HepG2 (cell line): ENCODE data around the gene ELP6. TPM values are rescaled to one million over a fixed set of nuclear protein-coding genes. Genes with fewer than 3 reads are reported as not detected.

Experiments
- ELF3 ChIP-seq: IDR thresholded peaks from 2 replicates; pipeline ENCODE4 v1.6.1; 2016; ENCODE audit warnings: missing genetic modification reagents, missing compliant biosample characterization
- GLI4 ChIP-seq: sonication (generic); formaldehyde crosslinking; IDR thresholded peaks from 2 replicates; pipeline ENCODE4 v1.5.1; 2020; ENCODE audit warnings: missing genetic modification reagents, mild to moderate bottlenecking, moderate library complexity, borderline replicate concordance
- HDAC1 ChIP-seq: sonication (generic); formaldehyde crosslinking; IDR thresholded peaks from 2 replicates; pipeline ENCODE4 v1.5.1; 2020; ENCODE audit warnings: mild to moderate bottlenecking, missing genetic modification reagents
- HDAC2 ChIP-seq: sonication (generic); formaldehyde crosslinking; IDR thresholded peaks from 2 replicates; pipeline ENCODE4 v1.4.0; 2020; ENCODE audit warnings: missing genetic modification reagents
- IKZF4 ChIP-seq: sonication (generic); formaldehyde crosslinking; IDR thresholded peaks from 2 replicates; pipeline ENCODE4 v1.5.1; 2020; ENCODE audit warnings: borderline replicate concordance, mild to moderate bottlenecking, low read depth, missing genetic modification reagents; ENCODE audit errors: not compliant biosample characterization
- MAZ ChIP-seq, 2 experiments: sonication (generic) in 1 of 2; formaldehyde crosslinking in 1 of 2; IDR thresholded peaks; 2 replicates each; pipeline versions ENCODE4 v1.5.0 to v1.6.1; 2012 to 2020; ENCODE audit warnings: low read depth in 2 of 2, mild to moderate bottlenecking in 2 of 2, borderline replicate concordance in 1 of 2, improper control_type of control experiment in 1 of 2, low read length in 1 of 2, missing genetic modification reagents in 1 of 2, moderate library complexity in 1 of 2
- MIER2 ChIP-seq: IDR thresholded peaks from 2 replicates; pipeline ENCODE4 v1.6.1; 2016; ENCODE audit warnings: missing biosample characterization, missing genetic modification reagents
- MIXL1 ChIP-seq: IDR thresholded peaks from 2 replicates; pipeline ENCODE4 v1.6.1; 2016
- MYPOP ChIP-seq: sonication (generic); formaldehyde crosslinking; IDR thresholded peaks from 2 replicates; pipeline ENCODE4 v1.8.1; 2023; ENCODE audit warnings: mild to moderate bottlenecking, moderate library complexity, missing genetic modification reagents
- NCOA2 ChIP-seq: sonication (generic); formaldehyde crosslinking; IDR thresholded peaks from 2 replicates; pipeline ENCODE4 v1.8.0; 2022; ENCODE audit warnings: inconsistent platforms
- SNRNP70 ChIP-seq: fragments of 200-400 bp; formaldehyde crosslinking; IDR thresholded peaks from 2 replicates; pipeline ENCODE4 v1.6.1; 2017; ENCODE audit warnings: mild to moderate bottlenecking, low read depth, low read length, moderate library complexity
- ZFP36 ChIP-seq: fragments of 150-350 bp; IDR thresholded peaks from 2 replicates; pipeline ENCODE4 v1.6.1; 2018; ENCODE audit warnings: borderline replicate concordance, low read length, low read depth; ENCODE audit not compliant: partially characterized antibody
- ZHX2 ChIP-seq, 2 experiments: sonication (generic) in 1 of 2; formaldehyde crosslinking in 1 of 2; IDR thresholded peaks; 2 replicates each; pipeline versions ENCODE4 v1.6.1 to v1.9.0; 2014 to 2022; ENCODE audit warnings: antibody characterized with exemption in 1 of 2, borderline replicate concordance in 1 of 2, inconsistent platforms in 1 of 2, low read depth in 1 of 2, missing genetic modification reagents in 1 of 2
- ZNF232 ChIP-seq: sonication (generic); formaldehyde crosslinking; IDR thresholded peaks from 2 replicates; pipeline ENCODE4 v1.4.0; 2020; ENCODE audit warnings: missing genetic modification reagents, borderline replicate concordance
- ZNF264 ChIP-seq: sonication (generic); formaldehyde crosslinking; IDR thresholded peaks from 2 replicates; pipeline ENCODE4 v1.4.0; 2020; ENCODE audit warnings: missing genetic modification reagents
- ZNF383 ChIP-seq: sonication (generic); formaldehyde crosslinking; IDR thresholded peaks from 2 replicates; pipeline ENCODE4 v1.4.0; 2020; ENCODE audit warnings: missing genetic modification reagents, mild to moderate bottlenecking, borderline replicate concordance
- ZNF7 ChIP-seq: IDR thresholded peaks from 2 replicates; pipeline ENCODE4 v1.6.1; 2016; ENCODE audit warnings: missing biosample characterization, missing genetic modification reagents
- ZNF784 ChIP-seq: sonication (generic); formaldehyde crosslinking; IDR thresholded peaks from 2 replicates; pipeline ENCODE4 v1.5.1; 2020; ENCODE audit warnings: missing genetic modification reagents, mild to moderate bottlenecking, borderline replicate concordance
- polyA plus RNA-seq, 8 experiments: library from polyadenylated mRNA; depleted of rRNA in 3 of 8; stranded (reverse) in 7 of 8; unstranded in 1 of 8; fragments of >200 nt; fragmentation: Illumina TruSeq in 4 of 8; extraction: Trizol in 4 of 8; gene quantifications; 2 replicates each; pipeline versions ENCODE4 v1.2.1 to v1.2.3, GENCODE V29; 2011 to 2016; ENCODE audit warnings: low read depth in 4 of 8, missing spikeins in 1 of 8, mixed read lengths in 1 of 8; ENCODE audit not compliant: insufficient read depth in 1 of 8
- total RNA-seq, 5 experiments: library from RNA; depleted of rRNA; stranded (reverse); fragments of >200 nt; fragmentation: Illumina TruSeq; extraction: Trizol; gene quantifications; 2 replicates each; pipeline ENCODE4 v1.2.3, GENCODE V29; 2016; ENCODE audit warnings: low read depth in 1 of 5

Gene ELP6
- total and polyA plus RNA-seq, 2 of the 13 experiments (the other 11 are each of a cell fraction or from before 2014, with no cell fraction given), result 45.0 to 49.3 TPM

- TF ChIP-seq ZHX2 (IDR thresholded peaks at IDR 0.05; ENCODE audit: low read depth), result no peak
- TF ChIP-seq ZHX2 (CRISPR knock-in tag; IDR thresholded peaks at IDR 0.05; ENCODE audit: borderline replicate concordance), result no peak
- no peak for TF ChIP-seq IKZF4 (CRISPR knock-in tag)
- TF ChIP-seq HDAC1 (CRISPR knock-in tag), result peak; percentile 21; the same call in 1 of the 2 replicates
- no peak for TF ChIP-seq SNRNP70
- TF ChIP-seq HDAC2 (CRISPR knock-in tag), result 0 out of 2 replicates have a peak, but pooled peaks have one; percentile 17
- TF ChIP-seq NCOA2 (CRISPR knock-in tag), result peak; percentile 30; the same call in 1 of the 2 replicates
- TF ChIP-seq GLI4 (CRISPR knock-in tag), result no peak
- TF ChIP-seq ZFP36, result no peak
- no peak for TF ChIP-seq ZNF7 (CRISPR knock-in tag)
- TF ChIP-seq MYPOP (CRISPR knock-in tag), result peak; percentile 69; the same call in 1 of the 2 replicates
- TF ChIP-seq ZNF383 (CRISPR knock-in tag), result no peak
- no peak for TF ChIP-seq MAZ (IDR thresholded peaks at IDR 0.05; ENCODE audit: borderline replicate concordance, low read depth, low read length)
- TF ChIP-seq MAZ (CRISPR knock-in tag; IDR thresholded peaks at IDR 0.05; ENCODE audit: low read depth), result no peak
- no peak for TF ChIP-seq MIER2
- peak; percentile 73; the same call in 1 of the 2 replicates for TF ChIP-seq MIXL1 (CRISPR knock-in tag)
- TF ChIP-seq ZNF232 (CRISPR knock-in tag), result no peak
- TF ChIP-seq ELF3 (CRISPR knock-in tag), result peak; percentile 29; the same call in 1 of the 2 replicates
- peak; percentile 82 for TF ChIP-seq ZNF784 (CRISPR knock-in tag)
- no peak for TF ChIP-seq ZNF264 (CRISPR knock-in tag)
Observed at GRCh38 chr3:47522082-47522987, 8.8 kb upstream of the ELP6 start (continued).
